ENCODE measurements around the gene TMEM145. TPM values are rescaled to one million over a fixed set of nuclear protein-coding genes. Genes with fewer than 3 reads are reported as not detected.

TMEM145 gene
- total RNA-seq, 1 donor from 2014 or later, result not detected

GRCh38 chr19:42369433-42370067 lies 56.4 kb downstream of the TMEM145 start:
- no peak overlapping the region for H3K4me3 ChIP-seq (ENCODE audit: insufficient read depth, low read depth, low read length)
- no peak overlapping the region for H3K9ac ChIP-seq (ENCODE audit: low read length)
- Mint-ChIP-seq H3K36me3 (ENCODE audit: low read depth, unreplicated experiment) (peaks cover 33% of the 10 kb centered on the region), H3K9me3 (ENCODE audit: unreplicated experiment) (peaks cover 6% of the 10 kb centered on the region), H3K4me3 (ENCODE audit: unreplicated experiment) (no peak overlapping the region), H3K27ac (ENCODE audit: unreplicated experiment) (no peak overlapping the region), H3K27me3 (ENCODE audit: low read depth, unreplicated experiment) (no peaks in the 10 kb centered on the region), H3K4me1 (ENCODE audit: low read depth, unreplicated experiment) (no peaks in the 10 kb centered on the region)
- no peak overlapping the region for H2AFZ ChIP-seq (ENCODE audit: low read depth, low read length)
- H4K20me1 ChIP-seq (ENCODE audit: insufficient read depth, low read length), result no peaks in the 10 kb centered on the region
- H3K36me3 ChIP-seq (ENCODE audit: insufficient read depth, low read length), result peaks cover 2% of the 10 kb centered on the region
- no peak overlapping the region for H3K27ac ChIP-seq (ENCODE audit: low read depth, low read length)
- no peaks in the 10 kb centered on the region for H3K4me1 ChIP-seq (ENCODE audit: insufficient read depth, low read length)
- no peak overlapping the region for H3K4me2 ChIP-seq (ENCODE audit: low read length)
- no peak for FAIRE-seq
- H3K27me3 ChIP-seq (ENCODE audit: insufficient read depth, low read length), result no peaks in the 10 kb centered on the region
- DNase-seq (ENCODE audit: low read depth), result no peak
- no peaks in the 10 kb centered on the region for H3K79me2 ChIP-seq (ENCODE audit: insufficient read depth, low read length)
- H3K9me3 ChIP-seq (ENCODE audit: insufficient read depth, low read depth, low read length), result peaks cover under 1% of the 10 kb centered on the region
- TF ChIP-seq EZH2 (IDR thresholded peaks at IDR 0.05; ENCODE audit: insufficient read depth, low read length) (no peak), CTCF (IDR thresholded peaks at IDR 0.05; ENCODE audit: insufficient read depth, low read depth, low read length) (no peak)

GRCh38 chr19:42370068-42370520 lies 57.0 kb downstream of the TMEM145 start:
- DNase-seq (ENCODE audit: low read depth) (no peak), FAIRE-seq (no peak)
- Histone ChIP-seq H4K20me1 (ENCODE audit: insufficient read depth, low read length) (no peaks in the 10 kb centered on the region), H3K27ac (ENCODE audit: low read depth, low read length) (no peak overlapping the region), H3K27me3 (ENCODE audit: insufficient read depth, low read length) (no peaks in the 10 kb centered on the region), H3K36me3 (ENCODE audit: insufficient read depth, low read length) (peaks cover 2% of the 10 kb centered on the region), H3K9me3 (ENCODE audit: insufficient read depth, low read depth, low read length) (no peaks in the 10 kb centered on the region), H3K9ac (ENCODE audit: low read length) (no peak overlapping the region), H3K4me3 (ENCODE audit: insufficient read depth, low read depth, low read length) (no peak overlapping the region), H3K4me1 (ENCODE audit: insufficient read depth, low read length) (no peaks in the 10 kb centered on the region), H3K79me2 (ENCODE audit: insufficient read depth, low read length) (no peaks in the 10 kb centered on the region), H2AFZ (ENCODE audit: low read depth, low read length) (no peak overlapping the region), H3K4me2 (ENCODE audit: low read length) (no peak overlapping the region)
- Mint-ChIP-seq H3K4me1 (ENCODE audit: low read depth, unreplicated experiment) (no peaks in the 10 kb centered on the region), H3K36me3 (ENCODE audit: low read depth, unreplicated experiment) (peaks cover 29% of the 10 kb centered on the region), H3K27ac (ENCODE audit: unreplicated experiment) (no peak overlapping the region), H3K27me3 (ENCODE audit: low read depth, unreplicated experiment) (no peaks in the 10 kb centered on the region), H3K4me3 (ENCODE audit: unreplicated experiment) (no peak overlapping the region), H3K9me3 (ENCODE audit: unreplicated experiment) (peaks cover 6% of the 10 kb centered on the region)
- TF ChIP-seq EZH2 (IDR thresholded peaks at IDR 0.05; ENCODE audit: insufficient read depth, low read length) (no peak), CTCF (IDR thresholded peaks at IDR 0.05; ENCODE audit: insufficient read depth, low read depth, low read length) (no peak)

- Histone ChIP-seq H3K36me3 (ENCODE audit: insufficient read depth, low read length) (peaks cover 2% of the 10 kb centered on the region), H3K27ac (ENCODE audit: low read depth, low read length) (no peak overlapping the region), H3K4me3 (ENCODE audit: insufficient read depth, low read depth, low read length) (no peak overlapping the region), H4K20me1 (ENCODE audit: insufficient read depth, low read length) (no peaks in the 10 kb centered on the region), H3K9ac (ENCODE audit: low read length) (no peak overlapping the region), H3K9me3 (ENCODE audit: insufficient read depth, low read depth, low read length) (no peaks in the 10 kb centered on the region), H3K4me1 (ENCODE audit: insufficient read depth, low read length) (no peaks in the 10 kb centered on the region), H3K4me2 (ENCODE audit: low read length) (no peak overlapping the region), H3K27me3 (ENCODE audit: insufficient read depth, low read length) (no peaks in the 10 kb centered on the region), H2AFZ (ENCODE audit: low read depth, low read length) (no peak overlapping the region), H3K79me2 (ENCODE audit: insufficient read depth, low read length) (no peaks in the 10 kb centered on the region)
- no peak for DNase-seq (ENCODE audit: low read depth)
- FAIRE-seq, result no peak
- TF ChIP-seq EZH2 (IDR thresholded peaks at IDR 0.05; ENCODE audit: insufficient read depth, low read length), result no peak
- no peak for TF ChIP-seq CTCF (IDR thresholded peaks at IDR 0.05; ENCODE audit: insufficient read depth, low read depth, low read length)
- Mint-ChIP-seq H3K4me1 (ENCODE audit: low read depth, unreplicated experiment) (no peaks in the 10 kb centered on the region), H3K9me3 (ENCODE audit: unreplicated experiment) (peaks cover 6% of the 10 kb centered on the region), H3K27me3 (ENCODE audit: low read depth, unreplicated experiment) (no peaks in the 10 kb centered on the region), H3K36me3 (ENCODE audit: low read depth, unreplicated experiment) (peaks cover 26% of the 10 kb centered on the region), H3K27ac (ENCODE audit: unreplicated experiment) (no peak overlapping the region), H3K4me3 (ENCODE audit: unreplicated experiment) (no peak overlapping the region)
Measured at GRCh38 chr19:42370626-42371175, 57.6 kb downstream of the TMEM145 start.
